ENCODE results near the gene ITPK1.

The ITPK1 gene

DNA sequence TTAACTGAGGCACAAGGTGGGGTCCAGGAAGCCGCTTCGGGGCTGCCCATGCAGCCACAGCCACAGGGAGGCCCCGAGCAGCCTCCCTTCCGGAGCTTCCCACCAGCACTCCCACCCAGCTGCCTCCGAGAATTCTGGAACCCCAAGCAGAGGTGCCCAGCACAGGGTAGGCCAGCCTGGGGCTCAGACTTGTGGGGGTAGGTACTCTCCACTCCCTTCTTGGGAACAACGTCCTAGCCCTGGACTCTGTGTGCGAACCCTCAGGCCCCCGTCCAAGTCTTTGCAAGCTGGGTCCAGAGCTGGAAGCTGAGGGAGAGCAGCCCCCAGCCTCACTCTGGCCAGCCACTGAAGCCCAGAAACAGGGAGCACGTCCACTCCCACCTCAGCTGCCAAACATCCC is 16.1 kb downstream of the ITPK1 start:
- no peak for DNase-seq (ENCODE audit: low read depth, low spot score)
- in situ Hi-C loops (cut with HindIII; ENCODE audit: low sequenced_read_pairs) = no loop called here
- H3K4me3 ChIP-seq (ENCODE audit: low read depth, low read length) = no peak overlapping the region
- no peak for TF ChIP-seq CTCF (IDR thresholded peaks at IDR 0.05; ENCODE audit: low read depth, low read length)

- in situ Hi-C loops (cut with HindIII; ENCODE audit: low sequenced_read_pairs) = no loop called here
- H3K4me3 ChIP-seq (ENCODE audit: low read depth, low read length) = no peak overlapping the region
- TF ChIP-seq CTCF (IDR thresholded peaks at IDR 0.05; ENCODE audit: low read depth, low read length) = no peak
- no peak for DNase-seq (ENCODE audit: low read depth, low spot score)
Measured at GRCh38 chr14:93099196-93099595, 16.5 kb downstream of the ITPK1 start.

- no peak overlapping the region for H3K4me3 ChIP-seq (ENCODE audit: low read depth, low read length)
- in situ Hi-C loops (cut with HindIII; ENCODE audit: low sequenced_read_pairs) = no loop called here
- DNase-seq (ENCODE audit: low read depth, low spot score) = no peak
- no peak for TF ChIP-seq CTCF (IDR thresholded peaks at IDR 0.05; ENCODE audit: low read depth, low read length)
Measured at GRCh38 chr14:93096691-93097322, 18.9 kb downstream of the ITPK1 start.

- no peak for TF ChIP-seq CTCF (IDR thresholded peaks at IDR 0.05; ENCODE audit: low read depth, low read length)
- in situ Hi-C loops (cut with HindIII; ENCODE audit: low sequenced_read_pairs) = no loop called here
- H3K4me3 ChIP-seq (ENCODE audit: low read depth, low read length) = no peak overlapping the region
- DNase-seq (ENCODE audit: low read depth, low spot score) = no peak
Measured at GRCh38 chr14:93095742-93096510, 19.8 kb downstream of the ITPK1 start.

GRCh38 chr14:93094121-93094918 is 21.4 kb downstream of the ITPK1 start:
- in situ Hi-C loops (cut with HindIII; ENCODE audit: low sequenced_read_pairs) = no loop called here
- H3K4me3 ChIP-seq (ENCODE audit: low read depth, low read length) = no peak overlapping the region
- TF ChIP-seq CTCF (IDR thresholded peaks at IDR 0.05; ENCODE audit: low read depth, low read length) = no peak
- no peak for DNase-seq (ENCODE audit: low read depth, low spot score)

GRCh38 chr14:93092606-93093556 is 22.8 kb downstream of the ITPK1 start:
- DNase-seq (ENCODE audit: low read depth, low spot score) = no peak
- no peak for TF ChIP-seq CTCF (IDR thresholded peaks at IDR 0.05; ENCODE audit: low read depth, low read length)
- no peak overlapping the region for H3K4me3 ChIP-seq (ENCODE audit: low read depth, low read length)
- in situ Hi-C loops (cut with HindIII; ENCODE audit: low sequenced_read_pairs) = no loop called here
